HG03097 (cell line): ENCODE results near the gene UCN3.
A peak's percentile ranks its signal among the peaks of the same experiment; 100 is the strongest.

Source experiments
- ATAC-seq: cut with Tn5 transposase; IDR thresholded peaks from one replicate; pipeline ENCODE4 v1.9.1; 2021; ENCODE audit not compliant: unreplicated experiment, low FRiP score

UCN3 gene, protein sequence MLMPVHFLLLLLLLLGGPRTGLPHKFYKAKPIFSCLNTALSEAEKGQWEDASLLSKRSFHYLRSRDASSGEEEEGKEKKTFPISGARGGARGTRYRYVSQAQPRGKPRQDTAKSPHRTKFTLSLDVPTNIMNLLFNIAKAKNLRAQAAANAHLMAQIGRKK

DNA sequence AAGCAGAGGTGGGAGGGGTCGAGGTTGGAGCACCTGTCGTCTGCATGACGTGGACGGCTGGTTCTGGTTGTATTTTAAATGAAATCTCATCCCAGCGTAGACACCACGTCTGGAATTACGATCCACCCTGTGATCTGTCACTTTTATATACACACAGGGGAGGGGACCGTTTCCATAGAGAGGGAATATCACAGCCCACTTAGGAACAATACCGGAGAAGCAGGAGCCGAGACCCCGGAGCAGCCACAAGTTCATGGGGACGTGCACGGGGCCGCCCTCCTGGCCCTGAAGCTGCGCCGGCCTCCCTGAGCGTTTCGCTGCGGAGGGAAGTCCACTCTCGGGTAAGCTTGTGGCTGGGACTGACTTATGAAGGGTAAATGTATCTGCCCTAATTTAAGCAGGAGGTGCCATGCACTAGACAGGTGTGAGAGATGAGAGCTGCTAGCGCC lies at the start of gene UCN3:
UCN3 (plus strand) TSS at position 77 of the 449 bp plus-strand sequence. CDS start 8,755 bp downstream, outside the sequence.
- no peak for ATAC-seq

DNA sequence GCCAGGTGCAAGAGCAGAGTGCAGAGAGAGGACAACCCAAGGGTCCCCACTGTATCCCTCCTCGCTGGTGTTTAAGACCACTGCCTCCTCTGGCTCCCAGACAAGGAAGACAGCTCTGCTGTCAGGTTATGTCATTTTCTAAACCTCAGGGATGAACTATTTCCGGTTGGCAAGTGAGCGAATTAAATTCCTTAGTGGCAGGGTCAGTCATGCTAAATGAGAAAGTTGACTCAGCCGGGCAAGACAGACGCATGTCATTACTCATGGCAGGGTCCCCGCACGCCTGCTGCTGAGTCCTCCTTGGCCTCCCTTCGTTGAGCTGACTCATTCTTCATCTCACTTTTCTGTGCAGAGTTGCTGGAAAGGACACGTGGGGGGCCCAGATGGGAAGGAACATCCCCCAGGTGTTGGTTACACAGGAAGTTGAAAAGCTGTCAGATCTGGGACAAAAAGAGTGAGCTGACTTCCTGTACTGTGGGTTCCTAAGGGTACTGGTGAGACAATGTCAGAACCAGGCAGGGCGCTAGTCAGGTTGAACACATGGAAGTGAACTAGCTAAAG lies 47.1 kb upstream of the UCN3 start:
- peak; percentile 59 for ATAC-seq

DNA sequence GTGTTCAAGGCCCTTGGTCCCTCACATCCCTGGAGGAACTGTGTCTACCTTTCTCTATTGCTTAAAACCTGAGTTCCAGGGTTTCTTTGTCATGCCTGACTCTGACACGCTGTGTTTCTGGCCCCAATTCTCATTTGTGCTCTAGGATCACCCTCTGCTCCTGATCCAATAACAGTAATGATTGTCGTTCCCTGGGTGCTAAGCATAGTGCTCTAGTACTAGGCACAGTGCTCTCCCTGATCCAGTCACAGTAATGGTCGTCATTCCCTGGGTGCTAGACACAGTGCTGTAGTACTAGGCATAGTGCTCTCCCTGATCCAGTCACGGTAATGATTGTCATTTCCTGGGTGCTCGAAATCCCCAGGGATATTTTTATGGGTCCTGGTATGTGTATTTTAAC lies 46.6 kb upstream of the UCN3 start:
- ATAC-seq, result no peak

DNA sequence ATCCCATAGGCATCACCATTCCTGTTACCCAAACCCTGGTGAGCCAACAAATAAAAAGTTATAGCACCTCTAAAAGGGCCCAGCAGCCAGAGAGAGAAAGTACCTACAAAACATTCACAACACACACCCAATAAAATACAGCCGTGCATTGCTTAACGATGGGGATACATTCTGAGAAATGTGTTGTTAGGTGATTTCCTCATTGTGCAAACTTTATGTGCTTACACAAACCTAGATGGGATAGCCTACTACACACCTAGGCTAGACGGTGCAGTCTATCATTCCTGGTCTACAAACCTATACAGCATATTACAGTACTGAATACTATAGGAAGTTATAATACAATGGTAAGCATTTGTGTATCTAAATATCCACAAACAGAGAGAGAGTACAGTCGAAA lies 44.9 kb upstream of the UCN3 start:
- no peak for ATAC-seq

DNA sequence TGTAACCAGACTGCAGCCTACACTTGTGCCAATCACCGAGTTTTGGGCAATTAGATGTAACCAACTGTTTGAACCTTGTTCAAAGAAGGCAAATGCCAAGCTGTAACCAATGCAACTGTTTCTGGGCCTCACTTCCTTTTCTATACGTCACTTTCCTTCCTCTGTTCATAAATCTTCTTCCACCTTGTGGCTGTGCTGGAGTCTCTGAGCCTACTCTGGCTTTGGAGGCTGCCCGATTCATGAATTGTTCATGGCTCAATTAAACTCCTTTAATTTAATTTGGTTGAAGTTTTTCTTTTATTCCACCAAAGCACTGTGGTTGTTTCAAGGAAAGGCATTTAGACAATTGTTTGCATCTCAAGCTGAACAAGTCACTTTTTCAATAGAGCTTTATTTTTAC lies 43.5 kb upstream of the UCN3 start:
- ATAC-seq, result no peak

DNA sequence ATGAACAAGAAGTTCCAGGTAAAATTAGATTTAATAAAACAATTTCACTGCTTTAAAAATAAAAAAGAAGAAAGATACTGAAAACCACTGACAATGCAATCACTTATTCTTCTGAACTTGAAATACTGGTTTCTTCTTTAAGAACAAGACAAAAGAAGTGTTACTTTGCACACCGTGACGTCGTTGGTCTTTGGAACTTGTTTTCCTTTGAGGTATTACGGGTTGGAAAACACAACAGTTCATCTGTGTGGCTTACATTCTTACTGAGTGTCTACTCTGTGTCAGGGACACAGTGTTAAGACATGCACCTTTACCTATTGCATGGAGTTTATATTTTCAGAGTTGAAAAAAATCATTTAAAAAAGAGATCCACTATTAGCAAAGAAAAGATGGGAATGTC lies 41.3 kb upstream of the UCN3 start:
- ATAC-seq, result no peak

DNA sequence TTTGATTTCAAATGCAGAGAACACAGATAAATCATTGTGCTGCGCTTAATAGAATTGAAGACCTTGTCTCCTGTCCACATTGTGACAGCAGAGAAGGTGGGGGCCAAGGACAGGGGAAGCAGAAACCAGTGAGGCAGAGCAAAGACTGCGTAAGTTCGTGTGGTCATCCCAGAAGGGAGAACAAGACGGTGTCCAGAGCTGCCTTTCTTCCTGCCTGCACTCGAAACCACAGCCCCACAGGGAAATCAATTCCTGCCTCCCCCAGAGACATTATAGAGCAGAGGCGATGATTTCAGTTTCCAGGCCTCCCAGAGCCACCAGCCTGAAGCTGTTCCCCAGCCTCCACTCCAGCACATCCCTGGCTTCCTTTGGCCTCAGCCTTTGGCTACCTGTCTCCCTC lies 39.7 kb upstream of the UCN3 start:
- ATAC-seq, result no peak

DNA sequence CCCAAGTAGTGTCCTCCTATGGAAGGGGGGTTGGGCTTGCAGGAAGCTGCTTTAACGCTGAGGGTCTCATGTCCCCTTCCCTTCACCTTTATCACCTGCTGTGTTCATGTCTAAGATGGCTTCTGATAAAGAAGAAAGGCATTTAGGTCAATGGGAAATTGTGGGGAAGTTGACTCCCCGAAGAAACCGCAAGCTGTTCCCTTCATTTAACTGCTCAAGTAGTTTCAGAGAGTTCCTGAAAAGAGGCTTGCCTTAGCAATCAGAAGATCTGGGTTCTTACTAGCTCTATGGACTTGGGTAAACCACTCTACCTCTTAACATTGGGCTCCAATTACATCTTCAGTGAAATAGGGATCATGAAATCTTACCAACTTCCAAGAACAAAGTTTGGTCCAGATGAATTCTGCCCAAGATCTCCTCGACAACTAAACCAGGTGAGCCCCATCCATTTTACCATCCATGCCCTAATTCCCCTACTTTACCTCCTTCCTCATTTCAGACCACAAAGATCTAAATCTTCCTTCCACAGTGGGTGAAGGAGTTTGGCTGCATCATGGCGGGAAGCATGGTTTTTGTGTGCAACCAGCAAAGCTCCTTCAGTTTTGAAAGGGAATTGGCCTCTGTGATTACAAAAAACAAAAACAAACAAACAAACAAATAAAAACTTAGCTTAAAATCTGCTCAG lies 30.4 kb upstream of the UCN3 start:
- ATAC-seq, result no peak

DNA sequence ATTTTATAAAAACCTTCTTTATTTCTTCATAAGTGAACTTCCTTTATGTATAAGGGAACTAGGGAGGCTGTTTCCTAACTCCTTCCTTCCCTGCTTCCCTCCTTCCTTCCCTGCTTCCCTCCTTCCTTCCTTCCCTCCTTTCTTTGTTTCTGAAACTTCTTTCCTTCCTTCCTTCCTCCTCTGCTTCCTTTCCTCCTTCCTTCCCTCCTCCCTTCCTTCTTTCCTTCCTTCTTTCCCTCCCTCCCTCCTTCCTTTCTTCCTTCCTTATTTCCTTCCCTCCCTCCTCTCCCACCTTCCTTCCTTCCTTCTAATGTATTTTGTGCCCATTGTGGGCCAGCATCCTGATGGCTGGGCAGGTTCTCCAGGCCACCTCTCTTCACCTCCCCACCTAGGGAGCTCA lies 26.8 kb upstream of the UCN3 start:
- no peak for ATAC-seq

DNA sequence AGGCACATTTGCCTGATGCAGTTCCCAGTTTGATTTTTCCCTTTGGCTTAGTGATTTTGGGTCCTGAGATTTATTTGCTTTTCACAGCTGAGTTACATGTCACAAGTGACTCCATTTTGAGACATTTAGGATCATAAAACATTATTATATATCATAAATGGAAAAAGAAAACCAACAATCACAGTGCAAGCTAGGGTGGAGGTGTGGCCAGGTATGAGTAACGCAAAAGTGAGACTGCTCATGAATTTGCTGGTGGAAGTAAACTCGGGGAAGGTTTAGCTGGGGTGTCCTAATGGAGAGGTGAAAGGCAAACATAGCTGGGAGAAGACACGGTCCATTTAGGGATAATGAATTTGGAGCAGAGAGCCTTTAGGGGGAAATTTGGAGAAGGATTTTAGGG lies 21.7 kb upstream of the UCN3 start:
- ATAC-seq, result no peak

DNA sequence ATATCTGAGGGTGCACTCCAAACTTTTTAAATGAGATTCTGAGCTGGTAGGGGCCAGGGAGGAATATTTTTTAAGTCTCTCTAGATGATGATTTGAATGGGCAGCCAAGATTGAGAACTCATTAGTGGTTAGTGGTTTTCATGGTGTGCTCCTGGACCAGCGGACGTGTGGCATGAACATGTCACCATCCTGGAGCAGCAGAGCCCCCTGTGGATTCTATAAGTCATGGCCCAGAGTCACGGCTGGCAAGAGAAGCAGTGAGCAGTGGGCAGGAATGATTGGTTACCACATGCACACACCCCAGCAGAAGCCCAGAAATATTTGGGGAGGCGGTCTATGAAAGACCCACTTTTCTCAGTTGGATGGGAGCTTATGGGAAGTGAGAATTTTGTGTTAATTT lies 21.2 kb upstream of the UCN3 start:
- no peak for ATAC-seq

DNA sequence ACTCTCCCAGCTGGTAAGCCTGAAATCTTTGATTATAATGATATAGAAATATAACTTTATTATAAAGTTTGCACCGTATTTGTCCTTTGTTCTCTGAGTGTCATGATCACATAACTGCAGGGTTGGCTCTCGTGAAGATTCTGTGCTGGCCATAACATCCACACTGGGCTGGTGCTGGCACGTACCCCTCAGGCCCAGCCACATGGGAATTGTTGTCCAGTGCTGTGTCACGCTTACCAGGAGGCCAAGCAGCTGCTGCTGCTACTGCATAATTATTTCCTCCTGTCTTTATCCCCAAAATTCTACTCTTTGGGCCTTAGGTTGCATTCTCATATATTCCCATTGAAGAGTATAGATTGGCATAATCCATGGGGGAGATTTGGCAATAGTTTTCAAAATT lies 20.8 kb upstream of the UCN3 start:
- no peak for ATAC-seq

DNA sequence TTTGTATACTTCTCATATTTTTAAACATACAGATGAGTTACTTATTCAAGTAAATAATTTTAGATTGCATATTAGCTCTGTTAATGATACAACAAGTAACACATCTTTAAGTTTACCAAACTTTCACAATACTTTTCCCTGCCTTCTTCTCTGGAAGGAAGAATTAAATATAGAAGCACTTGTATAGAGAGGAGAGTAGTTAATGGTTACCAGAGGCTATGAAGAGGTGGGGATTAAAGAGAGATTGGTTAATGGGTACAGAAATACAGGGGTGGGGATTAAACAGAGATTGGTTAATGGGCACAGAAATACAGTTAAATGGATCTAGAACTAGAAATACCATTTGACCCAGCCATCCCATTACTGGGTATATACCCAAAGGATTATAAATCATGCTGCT lies 20.0 kb upstream of the UCN3 start:
- no peak for ATAC-seq

DNA sequence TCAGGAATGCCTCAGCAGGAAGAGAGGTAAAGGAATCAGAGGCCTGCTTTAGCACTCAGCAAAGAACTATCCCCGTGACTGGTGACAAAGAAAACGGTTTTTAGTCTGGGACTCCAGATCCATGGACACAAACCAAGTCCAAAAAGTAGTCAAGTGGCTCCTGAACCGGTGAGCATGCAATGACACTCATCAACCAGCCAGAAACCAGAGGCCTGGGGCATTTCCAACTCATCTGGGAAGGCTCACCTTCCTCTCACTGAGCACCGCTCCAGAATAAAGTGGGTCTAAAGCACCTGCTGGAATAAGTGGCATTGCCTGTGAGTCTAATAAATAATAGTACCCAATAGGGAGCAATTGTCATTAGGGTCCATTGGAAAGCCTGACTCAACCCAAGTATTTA lies 17.9 kb upstream of the UCN3 start:
- ATAC-seq, result no peak

DNA sequence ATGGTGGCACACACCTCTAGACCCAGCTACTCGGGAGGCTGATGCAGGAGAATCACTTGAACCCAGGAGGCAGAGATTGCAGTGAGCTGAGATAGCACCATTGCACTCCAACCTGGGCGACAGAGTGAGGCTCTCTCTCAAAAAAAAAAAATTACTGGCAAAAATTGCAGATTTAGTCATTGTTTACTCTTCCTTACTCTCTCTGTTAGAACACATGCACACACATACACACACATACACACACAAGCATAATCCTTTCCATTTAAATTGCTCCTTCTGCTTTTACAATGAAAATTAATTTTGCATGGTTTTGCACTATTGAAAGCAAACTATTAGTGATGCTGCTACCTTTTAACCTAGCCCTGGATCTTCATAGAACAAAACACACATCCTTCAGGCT lies 15.4 kb upstream of the UCN3 start:
- ATAC-seq, result no peak

DNA sequence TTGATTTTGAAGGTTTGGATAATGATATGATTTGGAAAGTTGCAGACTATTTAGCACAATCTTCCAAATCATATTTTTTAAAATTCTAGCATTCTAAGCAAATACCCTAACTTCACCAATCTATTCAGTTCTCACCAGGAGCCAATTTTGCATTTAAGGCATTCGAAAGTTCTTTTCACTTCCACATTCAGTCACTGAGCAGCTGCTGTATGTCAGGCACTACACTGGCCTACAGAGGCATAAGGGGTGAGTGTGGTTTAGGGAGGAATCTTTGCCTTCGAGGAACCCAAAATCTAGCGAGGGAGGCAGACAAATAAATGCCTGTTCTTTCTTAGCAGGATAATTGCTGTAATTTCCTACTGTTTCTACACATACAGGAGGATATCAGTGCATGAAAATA lies 10.7 kb upstream of the UCN3 start:
- ATAC-seq, result no peak

DNA sequence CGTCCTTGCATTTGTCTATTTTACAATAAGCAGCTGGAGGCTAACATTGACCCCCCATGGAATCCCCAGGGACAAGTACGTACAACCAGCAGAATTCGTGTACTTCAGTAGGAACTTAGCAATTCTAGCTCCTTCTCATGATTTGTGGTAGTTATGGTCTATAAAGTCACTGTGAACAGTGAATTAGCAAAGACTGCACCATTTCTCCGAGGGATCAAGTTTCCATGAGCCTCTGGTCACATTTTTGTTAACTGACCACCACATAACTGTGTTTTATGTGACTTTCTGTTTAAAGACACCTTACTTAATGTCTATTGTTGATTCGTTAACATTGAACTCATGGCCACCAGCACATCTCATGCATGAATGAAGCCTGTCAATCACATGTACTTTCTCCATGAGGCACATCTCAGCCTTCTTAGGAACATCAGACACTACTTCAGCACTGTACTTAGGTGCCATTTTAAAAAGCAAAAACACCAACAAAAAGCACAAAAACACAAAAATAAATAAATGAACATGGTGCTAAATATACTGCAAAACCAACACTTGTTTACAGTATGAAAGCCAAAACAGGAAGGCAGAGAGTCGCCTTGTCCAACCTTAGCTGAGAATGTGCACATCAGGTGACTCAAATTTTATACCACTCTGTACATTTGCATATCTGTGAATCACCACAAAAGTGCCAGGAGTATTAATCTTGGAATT lies 9.0 kb upstream of the UCN3 start:
- ATAC-seq, result no peak

DNA sequence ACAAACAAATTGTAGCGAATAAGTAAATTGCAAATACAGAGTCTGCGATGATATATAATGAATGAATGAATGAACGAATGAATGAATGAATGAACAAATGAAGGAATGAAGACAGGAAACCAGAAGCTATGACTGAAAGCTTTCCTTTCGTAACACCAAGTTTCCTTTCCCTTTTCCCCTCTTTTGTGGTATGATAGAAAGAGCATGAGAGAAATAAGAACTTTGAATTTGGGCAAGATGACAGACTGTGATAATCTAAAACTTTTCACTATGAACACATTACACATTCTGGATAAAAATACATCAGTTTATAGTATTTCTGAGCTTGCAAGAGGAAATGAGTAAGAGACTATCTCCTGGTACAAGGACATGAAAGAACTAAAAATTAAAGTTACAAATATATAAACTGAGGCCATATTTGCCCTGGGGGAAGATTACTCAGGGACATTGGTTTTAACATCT lies 8.4 kb upstream of the UCN3 start:
- no peak for ATAC-seq

DNA sequence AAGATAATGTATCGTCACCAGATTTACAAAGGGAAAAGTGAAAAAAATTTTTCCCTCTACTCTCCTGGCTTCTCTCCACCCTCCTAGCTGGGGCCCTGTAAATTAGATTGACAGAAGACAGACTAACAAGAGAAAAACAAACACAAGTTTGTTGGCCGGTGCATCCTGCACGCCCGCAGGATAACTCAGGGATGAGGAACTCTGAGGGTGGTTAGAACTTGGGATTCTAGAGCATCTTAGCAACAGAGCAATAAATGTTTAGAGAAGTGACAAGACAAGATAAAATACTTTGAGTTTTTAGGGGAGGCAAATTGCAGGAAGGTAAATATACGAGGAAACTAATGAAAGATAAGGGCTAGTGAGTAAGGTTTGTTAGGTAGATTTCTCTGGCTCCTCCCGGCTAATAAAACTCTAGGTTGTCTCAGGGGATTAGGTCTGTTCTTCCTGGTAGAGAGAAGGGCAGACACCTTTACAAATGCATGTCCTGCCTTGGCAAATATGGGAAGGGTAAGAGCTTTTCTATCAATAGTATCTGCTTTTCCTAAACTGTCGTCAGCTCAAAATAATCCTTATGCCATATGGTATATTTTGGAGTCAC lies 4.3 kb upstream of the UCN3 start:
- no peak for ATAC-seq

DNA sequence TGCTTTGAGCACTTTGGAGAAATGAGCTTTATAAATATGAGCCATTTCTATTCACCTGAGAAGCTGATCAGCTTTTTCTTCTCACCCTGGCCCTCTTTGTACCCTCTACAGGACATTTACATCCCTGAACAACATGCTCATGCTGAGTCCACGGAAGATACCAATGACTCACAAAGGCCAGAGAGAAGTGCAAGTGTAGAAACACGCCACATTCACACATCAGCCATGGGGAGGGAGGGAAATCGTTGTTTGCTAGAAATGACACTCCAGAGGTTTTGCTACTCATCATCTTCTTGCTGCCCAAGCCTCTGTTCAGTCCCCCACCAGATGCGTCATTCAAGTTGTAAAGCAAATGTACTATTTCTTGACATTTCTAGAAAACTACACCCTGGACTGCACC lies 2.8 kb upstream of the UCN3 start:
- ATAC-seq, result no peak

DNA sequence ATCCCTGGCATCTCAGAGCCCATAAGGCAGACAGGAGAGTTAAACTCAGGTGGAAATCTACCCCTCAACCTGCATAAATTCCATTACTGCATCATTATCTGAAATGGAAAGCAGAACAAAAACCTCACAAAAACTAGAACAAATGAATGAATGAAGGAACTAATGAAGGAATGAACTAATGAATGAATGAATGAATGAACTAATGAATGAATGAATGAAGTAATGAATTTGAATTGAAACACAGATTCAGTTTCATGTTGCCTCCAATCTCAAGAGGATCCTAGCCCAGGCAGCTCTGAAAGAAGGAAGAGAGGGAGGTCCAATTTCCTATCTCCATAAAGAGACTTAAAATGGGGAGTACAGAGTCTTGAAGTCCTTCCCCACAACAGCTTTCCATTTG lies 1.9 kb upstream of the UCN3 start:
- ATAC-seq, result no peak
